ENCODE measurements around the gene CAMK4.

CAMK4 gene

DNA sequence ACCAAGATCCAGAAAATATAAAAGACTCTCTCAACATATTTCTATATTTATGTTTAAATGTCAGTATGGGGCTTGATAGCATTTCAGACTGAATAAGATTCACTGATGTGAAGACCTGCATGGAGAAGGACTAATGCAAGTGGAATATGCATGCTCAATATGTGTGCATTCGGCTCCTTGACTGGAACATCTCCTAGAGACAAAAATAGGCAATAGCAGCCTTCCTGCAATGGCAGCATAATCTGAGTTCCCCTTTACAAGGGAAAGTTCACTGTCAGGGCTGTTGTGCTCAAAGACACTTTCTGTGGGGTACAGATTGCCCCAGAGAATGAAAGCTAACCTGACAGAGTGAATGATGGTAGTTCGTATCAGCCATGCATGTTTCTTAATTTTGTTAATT, 245.7 kb downstream of the CAMK4 start:
- Histone ChIP-seq H3K27ac (ENCODE audit: low read depth, low read length) (no peak overlapping the region), H3K36me3 (ENCODE audit: insufficient read depth, low read length) (no peaks in the 10 kb centered on the region), H3K4me3 (ENCODE audit: low read depth in 1 of 2, low read length in 2 of 2) (no peak overlapping the region), H3K4me1 (ENCODE audit: insufficient read depth, low read length) (no peaks in the 10 kb centered on the region), H3K9me3 (ENCODE audit: low read length) (no peaks in the 10 kb centered on the region), H3K27me3 (ENCODE audit: control insufficient read depth in 1 of 2, insufficient read depth in 2 of 2, low read length in 2 of 2) (no peaks in the 10 kb centered on the region), H3K9ac (ENCODE audit: low read length) (no peak overlapping the region)

DNA sequence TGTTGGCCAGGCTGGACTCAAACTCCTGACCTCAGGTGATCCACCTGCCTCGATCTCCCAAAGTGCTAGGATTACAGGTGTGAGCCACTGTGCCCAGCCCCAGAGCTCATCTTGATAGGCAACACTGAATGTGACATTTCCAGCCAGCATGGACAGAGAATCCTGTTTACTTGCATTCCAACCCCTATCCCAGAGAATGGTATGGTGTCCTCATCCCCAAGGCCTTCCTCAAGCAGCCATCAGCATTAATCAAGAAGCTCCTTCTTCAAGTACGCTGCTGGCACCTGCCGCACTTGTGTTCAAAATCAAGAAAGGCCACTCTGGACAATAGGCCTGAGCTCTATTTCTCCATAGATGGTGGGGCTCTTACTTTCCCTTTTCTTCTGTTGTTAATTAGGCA, 247.9 kb downstream of the CAMK4 start:
- Histone ChIP-seq H3K27ac (ENCODE audit: low read depth, low read length) (no peak overlapping the region), H3K36me3 (ENCODE audit: insufficient read depth, low read length) (no peaks in the 10 kb centered on the region), H3K27me3 (ENCODE audit: control insufficient read depth in 1 of 2, insufficient read depth in 2 of 2, low read length in 2 of 2) (no peaks in the 10 kb centered on the region), H3K4me1 (ENCODE audit: insufficient read depth, low read length) (no peaks in the 10 kb centered on the region), H3K9me3 (ENCODE audit: low read length) (no peaks in the 10 kb centered on the region), H3K4me3 (ENCODE audit: low read depth in 1 of 2, low read length in 2 of 2) (no peak overlapping the region), H3K9ac (ENCODE audit: low read length) (no peak overlapping the region)

DNA sequence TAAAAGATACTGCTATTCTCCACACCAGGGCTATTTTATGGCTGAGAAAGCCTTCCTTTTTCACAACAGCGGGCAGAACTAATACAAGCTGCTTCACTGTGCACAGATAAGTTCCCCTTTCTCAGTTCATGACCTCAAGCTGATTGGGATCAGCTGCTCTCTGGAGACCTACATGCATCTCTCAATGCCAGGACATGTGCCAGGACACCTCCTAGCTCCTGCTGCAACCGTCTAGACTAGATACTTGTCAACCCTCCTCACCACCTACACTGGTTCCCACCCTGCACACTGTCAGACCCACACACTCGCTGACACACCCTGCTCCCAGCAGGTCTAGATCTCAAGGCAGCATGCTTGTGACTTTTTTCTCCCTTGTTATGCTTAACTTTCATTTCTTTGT, 248.4 kb downstream of the CAMK4 start:
- H3K4me1 ChIP-seq (ENCODE audit: insufficient read depth, low read length): no peaks in the 10 kb centered on the region
- H3K27ac ChIP-seq (ENCODE audit: low read depth, low read length): no peak overlapping the region
- H3K36me3 ChIP-seq (ENCODE audit: insufficient read depth, low read length): no peaks in the 10 kb centered on the region
- no peak overlapping the region for H3K9ac ChIP-seq (ENCODE audit: low read length)
- no peaks in the 10 kb centered on the region for H3K27me3 ChIP-seq (ENCODE audit: control insufficient read depth in 1 of 2, insufficient read depth in 2 of 2, low read length in 2 of 2)
- H3K9me3 ChIP-seq (ENCODE audit: low read length): no peaks in the 10 kb centered on the region
- no peak overlapping the region for H3K4me3 ChIP-seq (ENCODE audit: low read depth in 1 of 2, low read length in 2 of 2)

DNA sequence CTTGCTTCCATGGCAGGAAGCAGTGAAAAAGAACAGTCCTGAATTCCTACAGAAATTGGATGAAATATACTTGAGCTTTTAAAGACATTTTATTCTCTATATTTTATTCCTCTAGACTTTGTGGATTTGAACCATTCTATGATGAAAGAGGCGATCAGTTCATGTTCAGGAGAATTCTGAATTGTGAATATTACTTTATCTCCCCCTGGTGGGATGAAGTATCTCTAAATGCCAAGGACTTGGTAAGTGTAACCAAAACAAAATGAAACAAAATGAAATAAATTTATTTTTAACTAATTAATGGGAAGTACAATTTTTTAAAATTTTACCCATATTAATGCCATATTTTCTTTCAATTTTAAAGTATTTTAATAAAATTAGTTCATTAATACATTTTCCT, 254.1 kb downstream of the CAMK4 start:
- Histone ChIP-seq H3K4me3 (ENCODE audit: low read depth in 1 of 2, low read length in 2 of 2) (no peak overlapping the region), H3K27me3 (ENCODE audit: control insufficient read depth in 1 of 2, insufficient read depth in 2 of 2, low read length in 2 of 2) (no peaks in the 10 kb centered on the region), H3K36me3 (ENCODE audit: insufficient read depth, low read length) (no peaks in the 10 kb centered on the region), H3K9ac (ENCODE audit: low read length) (no peak overlapping the region), H3K9me3 (ENCODE audit: low read length) (no peaks in the 10 kb centered on the region), H3K4me1 (ENCODE audit: insufficient read depth, low read length) (no peaks in the 10 kb centered on the region), H3K27ac (ENCODE audit: low read depth, low read length) (no peak overlapping the region)

DNA sequence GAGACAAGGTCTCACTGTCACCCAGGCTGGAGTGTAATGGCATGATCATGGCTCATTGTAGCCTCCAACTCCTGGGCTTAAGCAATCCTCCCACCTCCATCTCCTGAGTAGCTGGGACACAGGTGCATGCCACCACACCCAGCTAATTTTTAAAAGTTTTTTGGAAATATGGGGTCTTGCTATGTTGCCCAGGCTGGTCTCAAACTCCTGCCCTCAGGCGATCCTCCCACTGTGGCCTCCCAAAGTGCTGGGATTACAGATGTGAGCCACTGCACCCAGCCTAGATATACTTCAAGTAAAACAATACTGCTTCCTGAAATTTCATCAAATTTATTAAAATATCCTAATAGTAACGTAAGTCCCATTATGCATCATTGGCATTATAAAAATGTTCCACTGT, 254.7 kb downstream of the CAMK4 start:
- no peaks in the 10 kb centered on the region for H3K4me1 ChIP-seq (ENCODE audit: insufficient read depth, low read length)
- H3K27ac ChIP-seq (ENCODE audit: low read depth, low read length): no peak overlapping the region
- H3K36me3 ChIP-seq (ENCODE audit: insufficient read depth, low read length): no peaks in the 10 kb centered on the region
- H3K27me3 ChIP-seq (ENCODE audit: control insufficient read depth in 1 of 2, insufficient read depth in 2 of 2, low read length in 2 of 2): no peaks in the 10 kb centered on the region
- H3K9ac ChIP-seq (ENCODE audit: low read length): no peak overlapping the region
- no peaks in the 10 kb centered on the region for H3K9me3 ChIP-seq (ENCODE audit: low read length)
- no peak overlapping the region for H3K4me3 ChIP-seq (ENCODE audit: low read depth in 1 of 2, low read length in 2 of 2)

DNA sequence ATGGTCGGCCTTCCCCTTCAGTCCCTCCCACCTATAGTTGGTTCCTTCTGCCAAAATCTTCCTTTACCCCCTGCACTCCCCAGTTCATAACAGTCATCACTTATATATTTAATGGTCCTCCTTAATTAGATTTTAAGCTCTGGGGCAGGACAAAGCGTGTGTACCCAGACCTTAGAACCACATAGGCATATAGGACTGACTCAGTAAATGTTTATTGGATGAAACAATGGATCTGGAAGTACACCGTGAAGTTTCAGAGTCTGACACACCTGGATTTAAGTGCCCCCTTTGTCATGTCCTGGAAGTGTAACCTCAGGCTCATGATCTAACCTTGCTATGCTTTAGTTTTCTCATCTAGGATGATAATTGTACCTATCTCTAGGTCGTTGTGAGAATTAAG, 256.2 kb downstream of the CAMK4 start:
- Histone ChIP-seq H3K36me3 (ENCODE audit: insufficient read depth, low read length) (no peaks in the 10 kb centered on the region), H3K27me3 (ENCODE audit: control insufficient read depth in 1 of 2, insufficient read depth in 2 of 2, low read length in 2 of 2) (no peaks in the 10 kb centered on the region), H3K9ac (ENCODE audit: low read length) (no peak overlapping the region), H3K27ac (ENCODE audit: low read depth, low read length) (no peak overlapping the region), H3K4me1 (ENCODE audit: insufficient read depth, low read length) (no peaks in the 10 kb centered on the region), H3K9me3 (ENCODE audit: low read length) (no peaks in the 10 kb centered on the region), H3K4me3 (ENCODE audit: low read depth in 1 of 2, low read length in 2 of 2) (no peak overlapping the region)

DNA sequence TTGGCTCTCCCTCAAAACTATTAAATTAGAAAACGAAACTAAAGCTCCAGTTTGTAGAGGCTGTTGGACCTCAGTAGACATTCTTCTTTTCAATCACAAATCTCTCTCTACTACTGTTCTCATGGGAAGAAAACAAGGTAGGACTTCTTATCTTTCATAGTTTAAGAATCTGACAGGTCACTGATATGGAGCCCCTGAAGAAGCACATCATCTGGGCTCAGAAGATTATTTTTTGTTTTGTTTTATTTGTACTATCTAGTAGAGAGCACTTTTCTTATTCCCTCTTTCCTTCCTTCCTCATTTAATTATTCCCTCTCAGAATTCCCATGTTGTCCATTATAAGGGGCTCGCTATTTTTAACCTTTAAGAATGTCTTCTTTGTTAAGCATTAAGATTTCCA, 261.9 kb downstream of the CAMK4 start:
- Histone ChIP-seq H3K9me3 (ENCODE audit: low read length) (no peaks in the 10 kb centered on the region), H3K36me3 (ENCODE audit: insufficient read depth, low read length) (no peaks in the 10 kb centered on the region), H3K27me3 (ENCODE audit: control insufficient read depth in 1 of 2, insufficient read depth in 2 of 2, low read length in 2 of 2) (no peaks in the 10 kb centered on the region), H3K4me1 (ENCODE audit: insufficient read depth, low read length) (no peaks in the 10 kb centered on the region), H3K9ac (ENCODE audit: low read length) (no peak overlapping the region), H3K4me3 (ENCODE audit: low read depth in 1 of 2, low read length in 2 of 2) (no peak overlapping the region), H3K27ac (ENCODE audit: low read depth, low read length) (no peak overlapping the region)

DNA sequence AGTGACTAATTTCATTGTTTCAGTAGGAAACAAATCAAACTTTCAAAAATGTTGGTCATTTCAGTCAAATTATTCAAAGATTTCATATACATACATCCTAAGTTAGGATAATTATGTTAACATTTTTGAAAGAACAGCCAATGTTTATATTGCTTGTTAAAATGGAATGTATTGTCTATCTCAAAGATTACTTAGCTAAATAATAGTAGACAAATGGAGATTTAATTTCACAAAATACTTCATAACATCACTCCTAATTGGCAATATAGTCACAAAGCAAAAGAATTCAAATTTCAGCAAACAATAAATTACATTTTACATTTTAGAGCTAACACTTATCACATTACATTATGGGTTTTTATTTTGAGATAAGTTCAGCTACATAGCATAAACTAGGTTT, 262.7 kb downstream of the CAMK4 start:
- Histone ChIP-seq H3K27ac (ENCODE audit: low read depth, low read length) (no peak overlapping the region), H3K4me3 (ENCODE audit: low read depth in 1 of 2, low read length in 2 of 2) (no peak overlapping the region), H3K27me3 (ENCODE audit: control insufficient read depth in 1 of 2, insufficient read depth in 2 of 2, low read length in 2 of 2) (no peaks in the 10 kb centered on the region), H3K36me3 (ENCODE audit: insufficient read depth, low read length) (no peaks in the 10 kb centered on the region), H3K4me1 (ENCODE audit: insufficient read depth, low read length) (no peaks in the 10 kb centered on the region), H3K9ac (ENCODE audit: low read length) (no peak overlapping the region), H3K9me3 (ENCODE audit: low read length) (no peaks in the 10 kb centered on the region)

DNA sequence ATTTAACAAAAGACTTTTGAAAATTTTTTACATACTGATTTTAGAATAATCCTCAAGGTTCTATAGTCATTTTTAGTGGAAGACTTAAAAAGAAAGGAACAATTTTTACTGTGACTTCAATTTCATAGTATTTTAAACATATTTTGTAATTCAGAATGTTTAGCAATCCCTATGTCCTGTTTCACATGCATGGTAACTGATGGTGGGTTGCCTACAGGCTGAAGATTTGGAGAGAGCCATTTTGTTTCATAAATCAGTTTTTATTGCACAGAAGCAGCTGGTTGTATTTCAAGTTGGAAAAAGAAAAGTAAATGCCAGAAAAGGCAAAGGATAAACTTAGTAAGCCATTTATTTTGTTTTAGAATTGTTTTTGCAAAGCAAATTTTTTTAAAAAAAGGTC, 264.2 kb downstream of the CAMK4 start:
- H3K4me1 ChIP-seq (ENCODE audit: insufficient read depth, low read length): no peaks in the 10 kb centered on the region
- H3K36me3 ChIP-seq (ENCODE audit: insufficient read depth, low read length): no peaks in the 10 kb centered on the region
- H3K4me3 ChIP-seq (ENCODE audit: low read depth in 1 of 2, low read length in 2 of 2): no peak overlapping the region
- no peak overlapping the region for H3K27ac ChIP-seq (ENCODE audit: low read depth, low read length)
- no peak overlapping the region for H3K9ac ChIP-seq (ENCODE audit: low read length)
- no peaks in the 10 kb centered on the region for H3K27me3 ChIP-seq (ENCODE audit: control insufficient read depth in 1 of 2, insufficient read depth in 2 of 2, low read length in 2 of 2)
- H3K9me3 ChIP-seq (ENCODE audit: low read length): no peaks in the 10 kb centered on the region

DNA sequence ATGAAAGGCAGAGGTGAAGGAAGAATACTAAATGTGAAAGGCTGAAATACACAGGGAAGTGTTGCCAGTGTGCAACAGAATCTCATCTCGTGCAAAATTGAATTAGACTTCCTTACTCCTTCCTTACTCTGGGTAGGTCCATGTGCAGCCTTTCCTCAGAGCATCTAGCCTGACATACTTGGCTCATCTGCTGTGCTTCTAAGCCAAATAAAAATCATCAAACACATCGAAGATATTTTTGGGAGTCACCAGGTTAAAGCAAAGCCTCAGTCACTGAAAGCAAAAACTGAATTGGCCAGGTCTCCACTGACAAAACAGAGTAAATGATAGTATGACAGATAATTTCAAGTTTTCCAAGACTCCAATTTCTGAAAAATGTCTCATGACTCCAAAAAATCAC, 268.8 kb downstream of the CAMK4 start:
- H3K27ac ChIP-seq (ENCODE audit: low read depth, low read length): no peak overlapping the region
- H3K4me1 ChIP-seq (ENCODE audit: insufficient read depth, low read length): no peaks in the 10 kb centered on the region
- no peak overlapping the region for H3K9ac ChIP-seq (ENCODE audit: low read length)
- no peaks in the 10 kb centered on the region for H3K9me3 ChIP-seq (ENCODE audit: low read length)
- H3K27me3 ChIP-seq (ENCODE audit: control insufficient read depth in 1 of 2, insufficient read depth in 2 of 2, low read length in 2 of 2): no peaks in the 10 kb centered on the region
- no peaks in the 10 kb centered on the region for H3K36me3 ChIP-seq (ENCODE audit: insufficient read depth, low read length)
- no peak overlapping the region for H3K4me3 ChIP-seq (ENCODE audit: low read depth in 1 of 2, low read length in 2 of 2)

DNA sequence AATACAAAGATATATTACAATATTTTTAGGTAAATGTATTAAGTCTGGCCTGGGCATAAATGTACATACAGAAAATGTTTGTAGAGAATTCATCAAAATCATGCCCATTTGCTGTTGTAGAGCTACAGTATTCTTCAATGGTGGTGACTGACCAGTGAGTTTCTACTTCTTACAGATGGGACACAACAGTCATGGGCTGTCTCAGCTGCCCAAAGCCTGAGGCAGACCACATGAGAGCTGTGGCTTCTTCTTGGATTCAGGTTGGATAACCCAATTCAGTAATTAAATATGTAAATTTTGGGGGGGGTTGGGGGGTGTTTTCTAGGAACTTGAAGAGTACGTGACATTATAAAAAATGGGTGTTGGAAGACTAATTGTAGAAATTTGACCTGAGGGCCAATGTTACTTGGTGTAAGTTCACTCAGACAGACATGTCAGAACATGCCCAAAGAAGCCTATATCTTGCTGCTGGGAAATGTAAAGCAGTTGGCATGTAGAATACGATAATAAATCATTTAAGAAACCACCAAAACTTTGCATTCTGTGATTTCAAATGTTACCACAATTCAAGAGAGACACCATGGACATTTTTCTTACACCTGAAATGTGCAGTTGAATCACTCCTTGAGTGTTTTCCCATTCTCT, 270.3 kb downstream of the CAMK4 start:
- no peaks in the 10 kb centered on the region for H3K36me3 ChIP-seq (ENCODE audit: insufficient read depth, low read length)
- H3K9me3 ChIP-seq (ENCODE audit: low read length): no peaks in the 10 kb centered on the region
- no peaks in the 10 kb centered on the region for H3K27me3 ChIP-seq (ENCODE audit: control insufficient read depth in 1 of 2, insufficient read depth in 2 of 2, low read length in 2 of 2)
- H3K9ac ChIP-seq (ENCODE audit: low read length): no peak overlapping the region
- H3K4me1 ChIP-seq (ENCODE audit: insufficient read depth, low read length): no peaks in the 10 kb centered on the region
- no peak overlapping the region for H3K27ac ChIP-seq (ENCODE audit: low read depth, low read length)
- H3K4me3 ChIP-seq (ENCODE audit: low read depth in 1 of 2, low read length in 2 of 2): no peak overlapping the region

DNA sequence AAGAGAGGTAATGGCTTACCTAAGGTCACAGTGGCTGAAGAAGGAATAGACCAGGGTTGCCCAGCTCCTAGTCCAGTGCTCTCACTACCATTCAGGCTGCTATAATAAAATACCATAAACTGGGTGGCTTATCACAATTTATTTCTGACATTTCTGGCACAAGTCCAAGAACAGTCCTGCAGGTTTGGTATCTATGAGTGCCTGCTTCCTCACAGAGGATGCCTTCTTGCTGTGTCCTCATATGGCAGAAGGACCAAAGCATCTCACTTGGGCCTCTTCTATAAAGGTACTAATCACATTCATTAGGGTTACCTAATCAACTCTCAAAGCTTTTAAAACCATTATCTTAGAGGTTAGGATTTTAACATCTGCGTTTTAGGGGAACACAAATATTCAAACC, 271.0 kb downstream of the CAMK4 start:
- H3K36me3 ChIP-seq (ENCODE audit: insufficient read depth, low read length): no peaks in the 10 kb centered on the region
- no peak overlapping the region for H3K4me3 ChIP-seq (ENCODE audit: low read depth in 1 of 2, low read length in 2 of 2)
- H3K9ac ChIP-seq (ENCODE audit: low read length): no peak overlapping the region
- no peaks in the 10 kb centered on the region for H3K27me3 ChIP-seq (ENCODE audit: control insufficient read depth in 1 of 2, insufficient read depth in 2 of 2, low read length in 2 of 2)
- no peaks in the 10 kb centered on the region for H3K9me3 ChIP-seq (ENCODE audit: low read length)
- H3K4me1 ChIP-seq (ENCODE audit: insufficient read depth, low read length): no peaks in the 10 kb centered on the region
- H3K27ac ChIP-seq (ENCODE audit: low read depth, low read length): no peak overlapping the region
